HuH-7.5 (cell line): Measurements from ENCODE around the gene CDH8.

Experiments used
- DNase-seq: peaks from one replicate; pipeline ENCODE4 v3.0.0; 2011; ENCODE audit warnings: low spot score

The CDH8 gene, protein sequence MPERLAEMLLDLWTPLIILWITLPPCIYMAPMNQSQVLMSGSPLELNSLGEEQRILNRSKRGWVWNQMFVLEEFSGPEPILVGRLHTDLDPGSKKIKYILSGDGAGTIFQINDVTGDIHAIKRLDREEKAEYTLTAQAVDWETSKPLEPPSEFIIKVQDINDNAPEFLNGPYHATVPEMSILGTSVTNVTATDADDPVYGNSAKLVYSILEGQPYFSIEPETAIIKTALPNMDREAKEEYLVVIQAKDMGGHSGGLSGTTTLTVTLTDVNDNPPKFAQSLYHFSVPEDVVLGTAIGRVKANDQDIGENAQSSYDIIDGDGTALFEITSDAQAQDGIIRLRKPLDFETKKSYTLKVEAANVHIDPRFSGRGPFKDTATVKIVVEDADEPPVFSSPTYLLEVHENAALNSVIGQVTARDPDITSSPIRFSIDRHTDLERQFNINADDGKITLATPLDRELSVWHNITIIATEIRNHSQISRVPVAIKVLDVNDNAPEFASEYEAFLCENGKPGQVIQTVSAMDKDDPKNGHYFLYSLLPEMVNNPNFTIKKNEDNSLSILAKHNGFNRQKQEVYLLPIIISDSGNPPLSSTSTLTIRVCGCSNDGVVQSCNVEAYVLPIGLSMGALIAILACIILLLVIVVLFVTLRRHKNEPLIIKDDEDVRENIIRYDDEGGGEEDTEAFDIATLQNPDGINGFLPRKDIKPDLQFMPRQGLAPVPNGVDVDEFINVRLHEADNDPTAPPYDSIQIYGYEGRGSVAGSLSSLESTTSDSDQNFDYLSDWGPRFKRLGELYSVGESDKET

DNA sequence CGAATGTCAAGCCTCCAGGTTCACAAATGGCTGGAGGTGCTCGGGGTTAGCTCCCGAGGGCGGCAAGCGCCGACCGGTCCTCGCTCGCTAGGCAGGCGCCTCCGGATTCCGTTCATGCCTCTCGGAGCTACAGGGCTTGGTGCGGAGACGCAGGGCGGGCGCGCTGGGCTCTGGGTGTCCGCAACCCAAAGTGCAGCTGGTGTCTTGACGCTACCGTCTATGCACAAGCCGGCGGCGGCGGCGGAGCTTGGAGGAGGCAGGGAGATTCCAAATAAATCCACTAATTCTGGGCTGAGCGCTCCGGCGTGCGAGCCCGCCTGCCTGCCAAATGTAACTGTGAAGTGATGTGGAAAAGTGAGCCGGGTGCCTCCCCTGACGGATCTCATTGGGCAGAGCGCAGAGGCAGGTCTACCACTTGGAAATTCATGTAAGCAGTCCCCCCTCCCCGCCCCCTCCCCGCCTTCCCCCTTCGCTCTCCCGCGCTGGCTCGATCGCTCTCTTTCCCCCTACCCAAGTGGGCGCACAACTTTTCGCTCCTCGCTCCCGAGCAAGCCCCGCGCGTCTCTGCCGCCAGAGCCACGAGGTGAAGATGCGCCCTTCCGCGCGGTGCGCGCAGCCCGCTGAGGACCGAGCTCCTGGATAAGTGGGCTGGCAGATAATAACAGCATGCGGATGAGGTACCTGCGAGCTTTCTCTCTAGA, at the start of gene CDH8:
TSS of gene CDH8 (minus strand) at position 338 of the 701 bp plus-strand sequence. CDS start 15,035 bp downstream, outside the sequence.
- no peak for DNase-seq

DNA sequence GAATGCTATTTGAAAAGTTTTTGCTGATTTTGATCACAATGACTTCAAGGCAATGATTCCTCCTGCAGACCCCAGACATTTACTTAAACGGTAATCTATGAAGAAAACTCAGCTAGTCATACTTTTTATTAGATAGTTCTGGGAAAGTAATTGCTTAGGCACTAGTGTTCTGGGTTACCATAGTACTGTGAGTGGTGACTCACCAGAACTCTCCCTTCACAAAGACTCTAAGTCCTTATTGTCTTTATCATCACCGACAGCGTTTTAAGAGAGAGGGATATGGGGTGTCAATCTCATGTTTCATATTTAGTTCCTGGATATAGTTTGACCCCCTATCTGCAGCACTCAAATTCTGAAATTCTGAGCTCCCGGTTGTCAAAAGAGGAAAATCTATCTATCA, 43.0 kb upstream of the CDH8 start:
- no peak for DNase-seq

DNA sequence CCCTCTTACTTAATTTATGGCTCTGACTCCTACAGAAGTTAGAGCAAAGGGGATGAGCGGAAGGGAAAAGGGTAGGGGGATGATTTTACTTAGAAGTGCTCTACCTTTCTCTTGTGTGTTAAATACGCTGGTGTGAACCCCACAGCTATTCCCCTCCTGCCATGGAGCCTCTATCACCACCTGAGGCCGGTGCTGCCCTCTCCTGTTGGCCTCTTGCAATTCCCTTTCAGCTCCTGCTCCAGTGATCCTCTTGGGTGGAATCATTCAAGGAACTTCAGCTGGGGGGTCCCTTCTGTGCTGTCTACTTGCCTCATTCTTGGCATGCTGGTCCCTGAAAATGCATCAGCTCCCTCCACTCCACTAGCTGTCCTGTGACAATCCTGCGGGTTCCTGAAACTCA, 41.8 kb upstream of the CDH8 start:
- DNase-seq: no peak

DNA sequence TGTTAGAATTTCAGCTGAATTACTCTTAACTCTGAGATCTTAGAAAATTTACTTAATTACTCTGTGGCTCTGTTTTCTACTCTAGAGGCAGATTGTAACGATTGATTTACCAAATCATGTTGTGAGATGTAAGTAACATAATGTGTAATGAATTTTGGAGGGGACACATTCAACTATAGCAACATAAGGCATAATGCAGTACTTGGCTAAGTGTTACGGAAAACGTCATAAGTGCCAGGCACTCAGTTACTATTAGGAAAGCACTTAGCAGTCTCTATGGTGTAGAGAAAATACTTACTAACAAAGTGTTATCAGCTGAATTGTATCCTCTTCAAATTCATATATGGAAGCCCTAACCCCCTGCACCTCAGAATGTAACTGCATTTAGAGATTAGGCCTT, 40.6 kb upstream of the CDH8 start:
- no peak for DNase-seq

DNA sequence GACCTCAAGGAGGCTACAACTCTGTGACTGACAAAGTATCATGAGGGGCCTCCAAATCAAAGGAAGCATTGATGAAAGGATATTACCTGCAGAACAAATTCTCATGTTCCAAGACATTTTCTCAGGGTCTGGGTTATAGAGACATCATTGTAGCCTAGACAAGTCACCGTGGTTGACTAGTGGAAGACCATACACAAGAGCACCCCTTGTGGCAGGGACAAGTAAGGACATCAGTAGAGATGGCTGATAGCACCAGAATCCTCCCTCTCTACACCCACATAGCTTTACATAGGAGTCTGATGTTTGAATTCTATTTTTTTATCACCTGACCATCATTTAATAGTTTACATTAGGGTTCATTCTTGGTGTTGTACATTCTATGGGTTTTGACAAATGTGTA, 32.5 kb upstream of the CDH8 start:
- DNase-seq: no peak

DNA sequence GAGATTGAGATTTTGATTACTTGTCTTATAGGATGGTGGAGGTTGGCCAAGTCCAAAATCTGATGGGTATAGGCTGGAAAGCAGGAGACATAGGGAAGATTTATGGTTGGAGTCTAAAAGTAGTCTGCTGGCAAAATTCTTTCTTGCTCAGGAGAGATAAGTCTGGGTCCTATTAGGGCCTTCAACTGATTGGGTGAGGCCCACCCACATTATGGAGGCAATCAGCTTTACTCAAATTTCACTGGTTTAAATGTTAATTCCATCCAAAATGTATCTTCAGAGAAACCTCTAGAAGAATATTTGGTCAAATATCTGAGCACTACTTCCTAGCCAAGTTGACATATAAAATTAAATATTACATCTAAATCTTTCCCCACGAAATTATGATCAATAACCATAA, 31.7 kb upstream of the CDH8 start:
- no peak for DNase-seq

DNA sequence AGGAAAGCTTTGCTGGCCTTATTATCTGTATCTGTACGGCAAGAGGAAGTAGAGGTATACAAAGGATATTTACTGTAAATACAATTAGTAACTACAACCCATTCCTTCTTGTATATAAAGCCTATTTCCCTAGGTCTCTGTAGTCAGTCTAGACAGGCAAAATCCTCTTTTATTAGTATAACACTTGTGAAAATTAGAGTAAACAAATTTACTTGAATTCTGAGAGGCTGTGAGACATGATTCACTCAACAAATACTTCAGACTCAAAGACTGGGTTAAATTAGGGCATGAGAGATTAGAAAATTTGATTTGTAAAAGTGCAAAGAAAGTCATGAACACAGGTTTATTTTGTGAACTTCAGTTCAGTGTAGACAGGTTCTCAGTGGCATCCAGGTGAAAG, 30.9 kb upstream of the CDH8 start:
- DNase-seq: no peak

DNA sequence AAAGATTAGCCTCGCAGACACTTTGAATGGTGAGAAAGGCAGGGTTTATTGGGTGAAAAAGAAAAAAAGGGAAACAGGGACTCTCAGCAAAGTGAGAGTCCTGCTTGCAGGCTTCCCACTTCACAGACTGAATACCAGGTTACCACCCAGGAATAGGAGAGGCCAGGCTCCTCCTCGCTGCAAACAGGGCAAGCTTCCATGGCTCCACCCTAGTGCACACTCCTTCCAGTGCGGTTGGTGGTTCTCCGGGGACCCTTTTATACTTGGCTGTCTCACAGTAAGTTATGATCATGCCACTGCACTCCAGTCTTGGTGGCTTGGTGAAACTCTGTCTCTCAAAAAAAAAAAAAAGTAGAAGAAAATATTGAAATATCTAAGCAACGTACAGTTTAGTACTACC, 30.5 kb upstream of the CDH8 start:
- no peak for DNase-seq

DNA sequence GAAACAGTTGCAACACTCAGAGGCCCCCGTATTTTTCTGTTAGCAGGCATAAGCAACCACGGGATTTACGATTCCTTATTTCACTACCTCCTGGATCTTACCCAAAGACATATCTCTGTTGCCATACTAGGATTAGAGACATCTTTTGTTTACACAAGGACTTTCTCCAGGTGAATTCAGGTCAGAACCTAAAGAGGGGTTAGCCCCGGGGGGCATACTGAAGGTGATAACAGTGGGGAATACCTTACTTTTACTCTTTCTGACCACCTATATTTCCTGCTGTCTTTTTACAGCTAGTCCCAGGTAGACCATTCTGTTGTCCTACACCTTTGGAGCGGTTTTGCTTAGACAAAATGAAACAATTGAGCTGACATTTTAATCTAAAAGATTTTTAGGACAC, 27.9 kb upstream of the CDH8 start:
- no peak for DNase-seq

DNA sequence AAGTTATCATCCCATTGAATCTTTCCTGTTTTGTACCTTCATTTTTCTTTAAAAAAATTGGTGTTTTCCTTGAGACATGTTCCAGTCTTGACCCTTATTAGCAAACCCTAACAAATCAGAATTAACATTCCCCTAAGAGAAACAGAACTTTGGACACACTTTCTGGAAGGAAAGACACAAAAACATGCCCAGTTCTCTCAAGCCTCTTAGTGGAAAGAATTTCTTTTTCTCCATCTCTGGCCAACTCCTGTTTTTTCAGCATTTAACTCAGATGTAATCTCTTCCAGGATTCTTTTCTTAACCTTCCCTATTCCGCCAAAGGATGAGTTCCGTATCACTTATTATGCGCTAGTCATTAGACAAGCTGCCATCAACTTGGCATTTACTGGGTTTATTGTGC, 23.9 kb upstream of the CDH8 start:
- DNase-seq: no peak

DNA sequence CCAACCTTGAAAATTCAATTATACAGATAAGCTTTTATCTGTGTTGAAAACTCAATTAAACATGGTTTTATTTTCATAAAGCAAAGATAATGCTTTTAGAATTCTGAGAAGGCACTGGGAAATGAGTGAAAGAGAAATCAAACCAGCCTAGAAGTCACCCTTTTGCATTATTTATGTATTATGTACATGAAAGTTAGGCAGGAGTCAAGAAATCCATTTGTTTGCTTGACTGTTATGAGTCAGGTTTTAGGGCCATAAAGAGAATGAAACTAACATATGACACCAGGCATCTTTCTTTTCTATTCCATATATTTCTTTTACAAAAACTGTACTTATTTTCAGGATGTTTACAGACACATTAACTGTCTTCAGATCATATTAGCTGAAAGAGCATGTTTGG, 23.3 kb upstream of the CDH8 start:
- DNase-seq: no peak

DNA sequence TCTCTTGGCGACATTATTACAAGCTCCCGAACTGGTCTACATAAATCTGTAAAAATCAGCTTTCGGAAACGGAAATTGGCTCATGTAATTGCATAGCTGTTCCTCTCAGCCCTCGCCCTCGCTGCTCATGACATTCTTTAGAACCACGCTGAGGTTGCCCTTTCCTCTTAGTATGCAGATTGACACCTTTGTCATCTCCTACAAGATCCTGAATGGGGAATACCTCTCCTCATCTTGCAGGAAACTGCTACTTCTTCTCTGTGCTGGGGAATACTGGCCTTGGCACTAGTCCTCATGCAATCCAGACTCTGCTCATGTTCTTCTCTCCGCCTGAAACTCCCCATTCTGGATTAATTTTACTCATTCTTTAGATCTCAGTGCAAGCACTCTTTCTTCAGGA, 22.2 kb upstream of the CDH8 start:
- DNase-seq: no peak

DNA sequence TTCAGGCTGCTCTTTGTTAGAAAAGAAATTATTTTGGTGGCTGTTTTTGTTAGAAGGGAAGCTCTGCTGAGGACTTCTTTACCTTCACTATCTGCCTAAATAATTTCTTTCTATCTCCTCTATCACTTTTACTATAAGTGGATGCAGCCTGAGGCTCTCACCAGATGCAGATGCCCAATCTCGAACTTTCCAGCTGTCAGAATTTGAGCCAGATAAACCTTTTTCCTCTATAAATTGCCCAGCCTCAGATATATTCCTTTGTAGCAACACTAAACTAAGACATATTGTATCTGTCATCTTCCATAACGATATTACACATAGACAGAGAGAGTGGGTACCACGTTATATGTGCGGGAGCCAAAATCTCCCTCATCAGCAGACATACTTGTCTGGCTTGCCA, 15.7 kb upstream of the CDH8 start:
- DNase-seq: no peak

DNA sequence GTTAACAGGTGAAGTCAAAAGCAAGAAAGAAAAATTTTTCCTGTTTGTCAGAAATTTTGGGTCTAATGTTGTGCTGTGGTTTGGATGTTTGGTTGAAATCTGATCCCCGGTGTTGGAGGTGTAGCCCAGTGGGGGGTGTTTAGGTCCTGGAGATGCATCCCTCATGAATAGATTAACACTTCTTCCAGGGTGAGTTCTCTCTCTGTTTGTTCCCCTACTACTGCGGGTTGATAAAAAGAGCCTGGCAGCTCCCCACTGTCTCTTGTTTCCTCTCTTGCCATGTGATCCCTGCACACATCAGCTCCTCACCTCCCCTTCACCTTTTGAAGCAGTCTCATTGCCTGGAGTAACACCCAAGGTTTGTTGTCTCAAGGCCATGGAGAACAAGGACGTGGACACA, 14.6 kb upstream of the CDH8 start:
- no peak for DNase-seq

DNA sequence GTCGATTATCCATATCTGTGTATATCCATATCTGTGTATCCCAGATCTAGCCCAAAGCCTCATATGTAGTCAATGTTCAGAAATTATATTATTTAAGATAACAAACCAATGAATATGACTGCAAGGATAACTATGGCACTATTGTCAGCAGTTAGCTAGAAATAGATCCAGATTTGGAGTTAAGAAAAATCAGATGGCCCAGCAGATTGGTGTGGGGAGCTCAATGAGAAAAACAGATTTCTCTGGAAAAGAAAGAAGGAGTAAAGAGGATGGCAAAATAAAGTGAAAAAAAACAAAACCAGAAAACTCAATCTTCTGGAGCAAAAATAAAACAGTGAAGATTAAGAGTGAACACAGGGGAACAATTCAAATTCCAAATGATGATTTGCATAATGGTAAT, 10.6 kb upstream of the CDH8 start:
- no peak for DNase-seq

DNA sequence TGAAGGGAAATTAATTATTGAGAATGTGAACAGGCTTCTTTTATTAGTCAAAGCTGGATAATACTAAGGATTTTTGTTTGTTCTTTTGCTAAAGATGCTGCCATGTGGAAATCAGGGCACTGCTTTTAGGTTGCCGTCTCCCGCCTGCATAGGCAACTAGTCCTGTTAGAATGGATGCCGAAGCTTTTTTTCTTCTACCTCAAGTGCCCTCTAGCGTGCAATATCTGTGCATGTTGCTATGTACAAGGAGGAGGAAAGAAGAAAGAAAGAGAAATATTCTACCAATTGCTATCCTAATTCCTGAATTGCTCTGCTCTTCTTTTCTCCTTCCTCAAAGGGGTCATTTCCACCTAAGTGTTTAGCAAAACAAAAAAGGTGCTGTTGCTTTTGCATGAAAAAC, 5.2 kb upstream of the CDH8 start:
- DNase-seq: no peak

DNA sequence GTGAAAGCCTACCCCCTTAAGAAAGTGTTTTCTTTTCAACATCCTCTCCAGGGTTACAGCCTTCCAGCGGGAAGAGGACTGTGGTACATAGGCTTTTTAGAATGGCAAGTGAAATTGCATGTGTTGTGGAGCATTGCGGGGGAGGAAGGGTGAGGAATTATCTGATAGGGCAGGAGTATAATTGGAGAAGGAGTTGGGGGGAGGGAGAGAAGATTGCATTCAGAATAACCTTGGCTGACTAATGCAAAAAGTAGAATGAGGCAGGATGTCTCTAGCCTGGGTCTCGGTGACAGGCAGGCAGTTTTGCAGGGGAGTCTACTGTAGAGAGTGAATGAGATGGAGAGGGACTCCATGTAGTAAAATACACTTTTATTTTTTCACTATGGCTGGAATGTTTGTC, 2.4 kb upstream of the CDH8 start:
- DNase-seq: no peak

DNA sequence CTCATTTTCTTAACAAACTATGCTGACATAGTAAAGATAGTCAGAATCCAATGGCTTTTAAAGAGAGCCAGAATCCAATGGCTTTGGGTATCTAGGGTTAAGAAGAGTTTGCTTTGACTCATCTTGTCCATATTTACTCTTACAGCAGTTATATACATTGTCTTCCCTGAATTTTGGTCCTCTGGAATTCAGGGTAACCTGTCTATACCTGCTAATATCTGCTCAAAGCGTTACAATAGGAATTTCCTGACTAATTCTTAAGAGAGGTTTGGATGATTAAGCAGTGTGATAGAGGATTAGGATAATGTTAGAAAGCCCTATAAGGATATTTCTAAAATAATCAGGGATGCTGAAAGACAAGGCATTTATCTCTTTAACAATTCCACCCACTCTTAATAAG, 2.0 kb upstream of the CDH8 start:
- no peak for DNase-seq

DNA sequence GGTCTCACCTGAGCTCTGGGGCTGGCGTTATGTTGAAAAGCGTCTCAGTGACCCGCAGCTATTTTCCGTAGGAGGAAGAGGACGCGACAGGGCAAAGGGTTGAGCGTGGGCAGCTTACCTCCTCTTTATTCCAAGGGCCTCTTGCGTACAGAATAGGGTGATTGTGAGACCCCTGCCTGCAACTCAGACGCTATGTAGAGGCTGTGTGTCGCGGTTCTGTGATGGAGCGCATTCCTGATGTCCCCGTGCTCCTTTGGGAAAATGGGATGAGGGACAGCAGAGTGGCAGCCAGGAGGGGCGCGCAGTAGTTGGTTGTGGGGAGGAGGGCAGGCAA, 531 bp upstream of the CDH8 start:
- no peak for DNase-seq

DNA sequence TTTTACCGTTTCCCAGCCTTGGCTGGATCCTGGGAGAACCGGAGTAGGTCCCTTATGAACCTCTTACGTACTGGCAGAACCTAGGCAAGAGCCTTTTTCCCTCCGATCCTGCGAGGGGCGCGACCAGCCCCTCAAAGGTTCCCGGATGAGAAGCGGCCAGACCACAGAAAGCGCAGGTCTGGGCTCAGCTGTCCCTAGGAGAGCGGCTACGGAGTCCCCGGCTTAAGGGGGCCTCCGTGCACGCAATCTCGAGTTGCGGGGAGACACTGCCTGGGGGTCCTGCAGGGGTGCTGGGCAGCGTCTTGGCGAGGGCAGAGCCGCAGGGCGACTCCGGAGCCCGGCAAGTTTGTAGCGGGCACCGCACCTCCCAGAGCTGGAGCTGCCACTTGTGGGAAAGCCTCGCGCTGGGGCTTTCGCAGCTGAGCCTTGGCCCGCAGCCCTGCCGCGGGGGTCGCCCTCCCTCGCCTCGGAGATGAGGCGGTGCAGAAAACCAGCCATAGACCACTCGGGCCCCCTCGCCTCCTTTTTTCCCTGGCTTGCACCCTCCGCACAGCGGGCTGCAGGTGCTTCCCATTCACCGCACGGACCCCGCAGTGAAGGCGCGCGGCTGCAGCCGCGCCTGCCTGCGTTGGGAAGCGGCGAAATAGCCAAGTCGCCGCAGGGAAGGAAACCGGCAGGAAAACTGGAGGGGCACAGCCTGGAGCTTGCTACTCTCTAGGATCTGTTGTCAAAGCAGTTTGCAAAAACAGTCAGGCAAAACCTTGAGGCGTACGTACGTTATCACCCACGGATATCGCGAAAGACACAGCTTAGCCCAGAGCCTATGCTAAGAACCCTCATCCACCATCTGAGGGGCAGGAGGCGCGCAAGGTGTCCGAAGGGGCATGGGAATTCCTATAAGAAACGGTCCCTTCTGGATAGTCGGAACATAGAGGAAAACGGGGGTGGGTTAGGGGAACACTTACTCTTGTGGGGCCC, 834 bp downstream of the CDH8 start:
- no peak for DNase-seq

DNA sequence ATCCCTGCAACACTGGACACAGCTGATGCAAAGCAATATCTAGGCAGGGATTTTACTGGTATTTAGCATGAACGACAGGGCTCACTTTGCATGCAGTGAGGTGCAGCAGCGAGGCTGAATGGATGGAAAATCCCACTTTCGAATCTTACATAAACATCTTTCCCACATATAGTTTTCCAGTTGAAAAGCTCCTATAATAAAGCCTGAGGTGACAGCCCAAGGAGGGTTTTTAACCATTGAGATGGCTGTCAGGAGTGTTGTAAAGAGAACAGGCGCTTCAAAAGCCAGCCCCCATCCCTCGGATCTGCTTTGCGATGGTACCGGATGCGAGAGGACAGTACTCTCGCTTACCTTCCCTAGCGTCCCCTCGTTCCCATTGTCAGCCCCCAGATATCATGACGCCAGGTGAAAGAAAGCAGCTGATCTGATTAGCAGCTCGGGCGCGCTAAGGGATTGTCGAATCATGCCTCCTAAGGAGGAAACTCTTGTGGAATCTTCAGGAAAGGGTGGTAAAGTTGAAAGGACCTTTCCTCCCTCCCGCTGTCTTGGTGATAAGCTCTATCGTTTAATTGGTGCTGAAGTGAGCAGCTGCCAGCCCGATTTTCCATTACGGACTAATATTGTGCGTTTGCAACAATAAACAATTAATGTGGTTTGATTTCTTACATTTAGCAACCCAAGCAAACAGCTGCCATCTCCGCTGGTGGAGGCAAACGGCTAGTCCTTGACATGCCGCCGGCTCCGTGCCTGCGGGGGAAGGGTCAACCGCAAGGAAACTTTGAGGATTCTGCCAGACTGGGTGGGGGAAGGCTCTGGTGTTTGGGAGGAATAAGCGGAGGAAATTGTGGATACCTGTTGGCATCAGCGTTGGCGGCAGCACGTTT, 1.8 kb downstream of the CDH8 start:
- no peak for DNase-seq
